Measurements from ENCODE around the gene ABO.

DNA sequence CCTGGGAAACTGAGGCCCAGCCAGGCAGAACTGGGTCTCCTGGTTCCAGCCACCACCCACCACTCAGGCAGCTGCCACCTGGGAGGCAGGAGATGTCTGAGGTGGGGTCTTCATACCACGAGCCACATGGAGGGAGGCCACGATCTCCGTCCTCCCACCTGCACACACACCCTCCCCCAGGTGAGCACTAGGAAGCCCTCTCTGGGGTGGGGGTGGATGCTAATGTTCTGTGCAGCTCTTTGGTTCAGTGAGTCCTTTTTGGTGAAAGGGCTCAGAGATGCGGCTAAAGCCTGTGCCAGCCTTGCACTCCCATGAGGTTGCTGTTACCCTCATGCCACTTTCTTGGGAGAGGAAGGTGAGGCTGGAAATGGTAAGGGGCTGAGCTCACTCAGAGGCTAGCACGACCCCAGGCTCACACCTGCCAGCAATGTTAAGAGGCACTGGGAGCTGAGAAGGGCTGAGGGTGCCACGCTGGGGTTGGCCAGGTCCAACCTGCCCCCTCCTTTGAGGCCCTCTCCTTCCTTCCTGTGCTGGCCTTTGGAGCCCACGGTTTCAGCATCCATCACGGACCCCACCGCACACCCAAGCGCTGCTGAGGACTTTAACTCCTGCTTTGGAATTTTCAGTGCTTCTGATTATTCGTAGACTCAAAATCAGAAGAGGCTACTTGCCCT lies 39.3 kb downstream of the ABO start:
- TF ChIP-seq, protein P1, sequence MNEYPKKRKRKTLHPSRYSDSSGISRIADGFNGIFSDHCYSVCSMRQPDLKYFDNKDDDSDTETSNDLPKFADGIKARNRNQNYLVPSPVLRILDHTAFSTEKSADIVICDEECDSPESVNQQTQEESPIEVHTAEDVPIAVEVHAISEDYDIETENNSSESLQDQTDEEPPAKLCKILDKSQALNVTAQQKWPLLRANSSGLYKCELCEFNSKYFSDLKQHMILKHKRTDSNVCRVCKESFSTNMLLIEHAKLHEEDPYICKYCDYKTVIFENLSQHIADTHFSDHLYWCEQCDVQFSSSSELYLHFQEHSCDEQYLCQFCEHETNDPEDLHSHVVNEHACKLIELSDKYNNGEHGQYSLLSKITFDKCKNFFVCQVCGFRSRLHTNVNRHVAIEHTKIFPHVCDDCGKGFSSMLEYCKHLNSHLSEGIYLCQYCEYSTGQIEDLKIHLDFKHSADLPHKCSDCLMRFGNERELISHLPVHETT (tag by site-specific recombination; IDR thresholded peaks at IDR 0.05), result no peak
- TF ChIP-seq, protein P2, sequence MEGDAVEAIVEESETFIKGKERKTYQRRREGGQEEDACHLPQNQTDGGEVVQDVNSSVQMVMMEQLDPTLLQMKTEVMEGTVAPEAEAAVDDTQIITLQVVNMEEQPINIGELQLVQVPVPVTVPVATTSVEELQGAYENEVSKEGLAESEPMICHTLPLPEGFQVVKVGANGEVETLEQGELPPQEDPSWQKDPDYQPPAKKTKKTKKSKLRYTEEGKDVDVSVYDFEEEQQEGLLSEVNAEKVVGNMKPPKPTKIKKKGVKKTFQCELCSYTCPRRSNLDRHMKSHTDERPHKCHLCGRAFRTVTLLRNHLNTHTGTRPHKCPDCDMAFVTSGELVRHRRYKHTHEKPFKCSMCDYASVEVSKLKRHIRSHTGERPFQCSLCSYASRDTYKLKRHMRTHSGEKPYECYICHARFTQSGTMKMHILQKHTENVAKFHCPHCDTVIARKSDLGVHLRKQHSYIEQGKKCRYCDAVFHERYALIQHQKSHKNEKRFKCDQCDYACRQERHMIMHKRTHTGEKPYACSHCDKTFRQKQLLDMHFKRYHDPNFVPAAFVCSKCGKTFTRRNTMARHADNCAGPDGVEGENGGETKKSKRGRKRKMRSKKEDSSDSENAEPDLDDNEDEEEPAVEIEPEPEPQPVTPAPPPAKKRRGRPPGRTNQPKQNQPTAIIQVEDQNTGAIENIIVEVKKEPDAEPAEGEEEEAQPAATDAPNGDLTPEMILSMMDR (tag by site-specific recombination; IDR thresholded peaks at IDR 0.05), result no peak
- TF ChIP-seq KLF16 (tag by site-specific recombination; IDR thresholded peaks at IDR 0.05) (no peak), TCF7L2 (IDR thresholded peaks at IDR 0.05; ENCODE audit: borderline replicate concordance, low read depth, low read length) (no peak), ZNF354C (tag by site-specific recombination; IDR thresholded peaks at IDR 0.05; ENCODE audit: borderline replicate concordance, low read depth) (no peak), TRIM28 (IDR thresholded peaks at IDR 0.05; ENCODE audit: borderline replicate concordance, low read length) (no peak), ZNF19 (tag by site-specific recombination; IDR thresholded peaks at IDR 0.05; ENCODE audit: low read depth) (no peak), PRDM1 (tag by site-specific recombination; IDR thresholded peaks at IDR 0.05) (no peak), KLF7 (tag by site-specific recombination; IDR thresholded peaks at IDR 0.05; ENCODE audit: borderline replicate concordance) (no peak)
- TF ChIP-seq, protein P3, sequence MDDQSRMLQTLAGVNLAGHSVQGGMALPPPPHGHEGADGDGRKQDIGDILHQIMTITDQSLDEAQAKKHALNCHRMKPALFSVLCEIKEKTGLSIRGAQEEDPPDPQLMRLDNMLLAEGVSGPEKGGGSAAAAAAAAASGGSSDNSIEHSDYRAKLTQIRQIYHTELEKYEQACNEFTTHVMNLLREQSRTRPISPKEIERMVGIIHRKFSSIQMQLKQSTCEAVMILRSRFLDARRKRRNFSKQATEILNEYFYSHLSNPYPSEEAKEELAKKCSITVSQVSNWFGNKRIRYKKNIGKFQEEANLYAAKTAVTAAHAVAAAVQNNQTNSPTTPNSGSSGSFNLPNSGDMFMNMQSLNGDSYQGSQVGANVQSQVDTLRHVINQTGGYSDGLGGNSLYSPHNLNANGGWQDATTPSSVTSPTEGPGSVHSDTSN (CRISPR knock-in tag; IDR thresholded peaks at IDR 0.05), result no peak
